ENCODE measurements around the gene NPFFR1. TPM values are rescaled to one million over a fixed set of nuclear protein-coding genes. Genes with fewer than 3 reads are reported as not detected.
"Not testable (repeated sequence)": the region's sequence is repeated elsewhere in the genome, so short reads cannot be mapped to it uniquely, and the experiment has no call there.

NPFFR1 gene
- total RNA-seq, 2 experiments from 2014 or later = not detected

- ATAC-seq (no peak), DNase-seq (no peak)
- Mint-ChIP-seq H3K27me3 (no peaks in the 10 kb centered on the region), H3K4me3 (peak overlapping the region; percentile 83), H3K9me3 (ENCODE audit: low read depth) (no peaks in the 10 kb centered on the region), H3K36me3 (ENCODE audit: low read depth) (peaks cover 20% of the 10 kb centered on the region), H3K4me1 (peaks cover 25% of the 10 kb centered on the region), H3K27ac (peak overlapping the region; percentile 87)
- POLR2A ChIA-PET = interaction anchor here (0.9 to 2.2 kb wide), 3 partner anchors 12 to 170 kb away, joined by 3 to 8 read pairs (median 4); partner anchors contain the start of gene EIF4EBP2
- intact Hi-C loops (cut with DNase I, micrococcal nuclease) = loop anchor here (1.0 to 5.0 kb wide), 9 partner anchors 21 to 583 kb away; partner anchors contain the start of genes LRRC20 (in 2 of the 2), SAR1A (in 2 of the 2), TYSND1 (in 2 of the 2) and EIF4EBP2 (in 1 of the 2)
- CTCF ChIA-PET = interaction anchor here (1.9 to 2.8 kb wide), 2 partner anchors 39 to 131 kb away, joined by 8 to 13 read pairs; no protein-coding TSS in a partner anchor
These were observed 49.9 kb downstream of the NPFFR1 start for GRCh38 chr10:70233939-70234300.

GRCh38 chr10:70233109-70233938, 50.5 kb downstream of the NPFFR1 start, which contains the start of gene PPA1:
Gene PPA1 (minus strand): TSS chr10:70233429. CDS start chr10:70233327, 102 bp downstream.
- intact Hi-C loops (cut with DNase I, micrococcal nuclease) = loop anchor here (1.0 to 5.0 kb wide), 9 partner anchors 22 to 584 kb away; partner anchors contain the start of genes LRRC20 (in 2 of the 2), SAR1A (in 2 of the 2), TYSND1 (in 2 of the 2) and EIF4EBP2 (in 1 of the 2)
- peaks cover 31% of the 10 kb centered on the region for H3K4me1 Mint-ChIP-seq

GRCh38 chr10:70232859-70233108, 51.0 kb downstream of the NPFFR1 start:
- Mint-ChIP-seq H3K36me3 (ENCODE audit: low read depth) (peaks cover 29% of the 10 kb centered on the region), H3K9me3 (ENCODE audit: low read depth) (no peaks in the 10 kb centered on the region), H3K4me1 (peaks cover 33% of the 10 kb centered on the region), H3K27ac (peak overlapping the region; percentile 89), H3K27me3 (no peaks in the 10 kb centered on the region), H3K4me3 (peak overlapping the region; percentile 83)
- intact Hi-C loops (cut with DNase I, micrococcal nuclease) = loop anchor here (1.0 to 5.0 kb wide), 13 partner anchors 11 to 585 kb away; partner anchors contain the start of genes EIF4EBP2 (in 2 of the 2), LRRC20 (in 2 of the 2), SAR1A (in 2 of the 2) and TYSND1 (in 2 of the 2)
- ATAC-seq (no peak), DNase-seq (no peak)
- CTCF ChIA-PET = interaction anchor here (0.8 to 4.9 kb wide), 10 partner anchors 11 to 171 kb away, joined by 3 to 69 read pairs (median 4); partner anchors contain the start of genes EIF4EBP2 and TYSND1
- POLR2A ChIA-PET = interaction anchor here (0.8 to 2.2 kb wide), 8 partner anchors 9 to 246 kb away, joined by 3 to 8 read pairs (median 4); partner anchors contain the start of genes EIF4EBP2, SAR1A and TYSND1

More at GRCh38 chr10:70233109-70233938, 50.5 kb downstream of the NPFFR1 start, which contains the start of gene PPA1:
- DNase-seq (peak; percentile 100), ATAC-seq (peak; percentile 91)
- CTCF ChIA-PET = interaction anchor here (0.8 to 4.9 kb wide), 7 partner anchors 11 to 171 kb away, joined by 3 to 69 read pairs (median 8); partner anchors contain the start of genes EIF4EBP2 and TYSND1
- Mint-ChIP-seq H3K27me3 (no peaks in the 10 kb centered on the region), H3K36me3 (ENCODE audit: low read depth) (peaks cover 26% of the 10 kb centered on the region), H3K27ac (peak within 1 kb of the TSS; percentile 89), H3K9me3 (ENCODE audit: low read depth) (no peaks in the 10 kb centered on the region), H3K4me3 (peak within 1 kb of the TSS; percentile 83)
- POLR2A ChIA-PET = interaction anchor here (0.8 to 2.2 kb wide), 7 partner anchors 11 to 246 kb away, joined by 3 to 8 read pairs (median 4); partner anchors contain the start of genes EIF4EBP2 and SAR1A

GRCh38 chr10:70232155-70232858, 51.5 kb downstream of the NPFFR1 start:
- ChIA-PET POLR2A (interaction anchor here (0.6 to 2.2 kb wide), 11 partner anchors 9 to 247 kb away, joined by 3 to 8 read pairs (median 4); partner anchors contain the start of genes EIF4EBP2, SAR1A and TYSND1), CTCF (interaction anchor here (0.6 to 4.9 kb wide), 14 partner anchors 10 to 172 kb away, joined by 3 to 69 read pairs (median 3); partner anchors contain the start of genes EIF4EBP2 and TYSND1)
- peak; percentile 35 for ATAC-seq
- intact Hi-C loops (cut with DNase I, micrococcal nuclease) = loop anchor here (1.0 to 5.0 kb wide), 9 partner anchors 11 to 585 kb away; partner anchors contain the start of genes EIF4EBP2 (in 1 of the 2), LRRC20 (in 1 of the 2), SAR1A (in 1 of the 2) and SGPL1 (in 1 of the 2)
- H3K27ac Mint-ChIP-seq = peak overlapping the region; percentile 89
- peaks cover 36% of the 10 kb centered on the region for H3K4me1 Mint-ChIP-seq
- no peaks in the 10 kb centered on the region for H3K9me3 Mint-ChIP-seq (ENCODE audit: low read depth)
- H3K36me3 Mint-ChIP-seq (ENCODE audit: low read depth) = peaks cover 29% of the 10 kb centered on the region
- H3K27me3 Mint-ChIP-seq = no peaks in the 10 kb centered on the region
- DNase-seq = peak; percentile 68
- peak overlapping the region; percentile 83 for H3K4me3 Mint-ChIP-seq

- ChIA-PET POLR2A (interaction anchor here (0.5 to 1.1 kb wide), 3 partner anchors 79 to 171 kb away, joined by 3 read pairs; no protein-coding TSS in a partner anchor), CTCF (interaction anchor here (1.3 to 1.8 kb wide), 3 partner anchors 9 to 136 kb away, joined by 5 to 9 read pairs (median 7); no protein-coding TSS in a partner anchor)
- ATAC-seq = no peak
- Mint-ChIP-seq H3K9me3 (ENCODE audit: low read depth) (no peaks in the 10 kb centered on the region), H3K36me3 (ENCODE audit: low read depth) (peaks cover 39% of the 10 kb centered on the region), H3K27ac (no peak overlapping the region), H3K4me3 (no peak overlapping the region), H3K4me1 (peaks cover 49% of the 10 kb centered on the region), H3K27me3 (no peaks in the 10 kb centered on the region)
- intact Hi-C loops (cut with DNase I, micrococcal nuclease) = no loop called here
- no peak for DNase-seq
These were observed 55.3 kb downstream of the NPFFR1 start for GRCh38 chr10:70228491-70228890.

- no peak overlapping the region for H3K4me3 Mint-ChIP-seq
- no peaks in the 10 kb centered on the region for H3K27me3 Mint-ChIP-seq
- ChIA-PET CTCF (interaction anchor here (1.2 to 4.4 kb wide), 3 partner anchors 8 to 136 kb away, joined by 4 to 27 read pairs (median 7); no protein-coding TSS in a partner anchor), POLR2A (interaction anchor here (0.6 to 1.1 kb wide), 4 partner anchors 170 to 1284 kb away, joined by 3 read pairs; no protein-coding TSS in a partner anchor)
- DNase-seq (no peak), ATAC-seq (no peak)
- intact Hi-C loops (cut with DNase I, micrococcal nuclease) = no loop called here
- peaks cover 39% of the 10 kb centered on the region for H3K36me3 Mint-ChIP-seq (ENCODE audit: low read depth)
- H3K4me1 Mint-ChIP-seq = peaks cover 52% of the 10 kb centered on the region
- H3K9me3 Mint-ChIP-seq (ENCODE audit: low read depth) = no peaks in the 10 kb centered on the region
- no peak overlapping the region for H3K27ac Mint-ChIP-seq
These were observed 56.1 kb downstream of the NPFFR1 start for GRCh38 chr10:70227548-70228320.

GRCh38 chr10:70223728-70224127, 60.1 kb downstream of the NPFFR1 start:
- DNase-seq = no peak
- Mint-ChIP-seq H3K4me1 (peaks cover 48% of the 10 kb centered on the region), H3K27ac (no peak overlapping the region), H3K9me3 (ENCODE audit: low read depth) (no peaks in the 10 kb centered on the region), H3K27me3 (no peaks in the 10 kb centered on the region), H3K36me3 (ENCODE audit: low read depth) (peaks cover 27% of the 10 kb centered on the region), H3K4me3 (no peak overlapping the region)
- no peak for ATAC-seq
- ChIA-PET CTCF (interaction anchor here (0.6 to 4.4 kb wide), 6 partner anchors 8 to 645 kb away, joined by 3 to 69 read pairs (median 15); partner anchors contain the start of genes LRRC20 and PPA1), POLR2A (interaction anchor here (0.9 kb wide), 1 partner anchor 8 kb away, joined by 3 read pairs; no protein-coding TSS in a partner anchor)
- intact Hi-C loops (cut with DNase I, micrococcal nuclease) = loop anchor here in 1 of 2 experiments (2.0 kb wide), 1 partner anchor 49 kb away; no protein-coding TSS in a partner anchor

GRCh38 chr10:70222811-70223447, 60.9 kb downstream of the NPFFR1 start:
- ATAC-seq = peak; percentile 13
- POLR2A ChIA-PET = interaction anchor here (0.9 kb wide), 1 partner anchor 9 kb away, joined by 3 read pairs; no protein-coding TSS in a partner anchor
- Mint-ChIP-seq H3K4me1 (peaks cover 48% of the 10 kb centered on the region), H3K36me3 (ENCODE audit: low read depth) (peaks cover 26% of the 10 kb centered on the region)
- CTCF ChIA-PET = interaction anchor here (0.6 to 6.4 kb wide), 16 partner anchors 8 to 209 kb away, joined by 3 to 220 read pairs (median 10); partner anchors contain the start of genes LRRC20, PPA1 and TYSND1
- not testable (repeated sequence) for H3K9me3 Mint-ChIP-seq (ENCODE audit: low read depth); H3K4me3 Mint-ChIP-seq; DNase-seq; H3K27me3 Mint-ChIP-seq; H3K27ac Mint-ChIP-seq
- intact Hi-C loops (cut with DNase I, micrococcal nuclease) = loop anchor here in 1 of 2 experiments (2.0 kb wide), 1 partner anchor 50 kb away; no protein-coding TSS in a partner anchor

GRCh38 chr10:70222340-70222794, 61.4 kb downstream of the NPFFR1 start:
- DNase-seq (peak; percentile 33), ATAC-seq (peak; percentile 65)
- ChIA-PET POLR2A (interaction anchor here (1.2 to 1.3 kb wide), 2 partner anchors 10 to 12 kb away, joined by 4 read pairs; no protein-coding TSS in a partner anchor), CTCF (interaction anchor here (0.6 to 6.4 kb wide), 33 partner anchors 9 to 343 kb away, joined by 3 to 220 read pairs (median 6); partner anchors contain the start of genes LRRC20, PPA1 and TYSND1)
- Mint-ChIP-seq H3K27me3 (no peaks in the 10 kb centered on the region), H3K4me1 (peaks cover 45% of the 10 kb centered on the region), H3K4me3 (no peak overlapping the region), H3K27ac (no peak overlapping the region), H3K9me3 (ENCODE audit: low read depth) (no peaks in the 10 kb centered on the region), H3K36me3 (ENCODE audit: low read depth) (peaks cover 26% of the 10 kb centered on the region)
- intact Hi-C loops (cut with DNase I, micrococcal nuclease) = loop anchor here in 1 of 2 experiments (2.0 kb wide), 1 partner anchor 50 kb away; no protein-coding TSS in a partner anchor

Measured in activated CD4-positive, alpha-beta T cell treated with anti-CD3 and anti-CD28 coated beads for 36 hours (primary cell).